ENCODE results near the gene HCN4. TPM values are rescaled to one million over a fixed set of nuclear protein-coding genes. Genes with fewer than 3 reads are reported as not detected.
"Not testable (repeated sequence)": the region's sequence is repeated elsewhere in the genome, so short reads cannot be mapped to it uniquely, and the experiment has no call there.

HCN4 gene
- not detected for total RNA-seq

GRCh38 chr15:73368301-73369136, at the start of gene HCN4:
Gene HCN4 (minus strand): TSS chr15:73368958. CDS start chr15:73368270, 688 bp downstream.
- DNase-seq = no peak

- no peak for DNase-seq
Measured at GRCh38 chr15:73414876-73415275, 46.1 kb upstream of the HCN4 start.

- DNase-seq = no peak
Measured at GRCh38 chr15:73403171-73403570, 34.4 kb upstream of the HCN4 start.

GRCh38 chr15:73400222-73400621, 31.5 kb upstream of the HCN4 start:
- DNase-seq = not testable (repeated sequence)

- DNase-seq = no peak
Measured at GRCh38 chr15:73398861-73399260, 30.1 kb upstream of the HCN4 start.

- no peak for DNase-seq
Measured at GRCh38 chr15:73397461-73397860, 28.7 kb upstream of the HCN4 start.

- no peak for DNase-seq
Measured at GRCh38 chr15:73395671-73396070, 26.9 kb upstream of the HCN4 start.

- DNase-seq = no peak
Measured at GRCh38 chr15:73394782-73395181, 26.0 kb upstream of the HCN4 start.

- DNase-seq = no peak
Measured at GRCh38 chr15:73393336-73393735, 24.6 kb upstream of the HCN4 start.

- DNase-seq = no peak
Measured at GRCh38 chr15:73392025-73392424, 23.3 kb upstream of the HCN4 start.

GRCh38 chr15:73391128-73391872, 22.5 kb upstream of the HCN4 start:
- DNase-seq = no peak

GRCh38 chr15:73389971-73390544, 21.3 kb upstream of the HCN4 start:
- DNase-seq = no peak

- DNase-seq = no peak
Measured at GRCh38 chr15:73389539-73389938, 20.8 kb upstream of the HCN4 start.

GRCh38 chr15:73388256-73388781, 19.6 kb upstream of the HCN4 start:
- DNase-seq = no peak

GRCh38 chr15:73387507-73388255, 18.9 kb upstream of the HCN4 start:
- no peak for DNase-seq

GRCh38 chr15:73386886-73387506, 18.2 kb upstream of the HCN4 start:
- DNase-seq = no peak

GRCh38 chr15:73386238-73386637, 17.5 kb upstream of the HCN4 start:
- no peak for DNase-seq

- DNase-seq = no peak
Measured at GRCh38 chr15:73385205-73385604, 16.4 kb upstream of the HCN4 start.

GRCh38 chr15:73383310-73384189, 14.8 kb upstream of the HCN4 start:
- DNase-seq = no peak

- DNase-seq = no peak
Measured at GRCh38 chr15:73382115-73382514, 13.4 kb upstream of the HCN4 start.

- DNase-seq = no peak
Measured at GRCh38 chr15:73380661-73381060, 11.9 kb upstream of the HCN4 start.
